T-helper 1 cell treated with Interleukin-12 subunit alpha and Interleukin-12 subunit beta and Interleukin-4 antibody, amounts not matched to agents 30 μg/mL and 1 μg/mL, for 36 hours (primary cell): Measurements from ENCODE around the gene CCNK.

Experiments
- H3K27ac Mint-ChIP-seq: one replicate; pipeline ENCODE4 v1.8.0; 2021; ENCODE audit warnings: mild to moderate bottlenecking, mixed read lengths
- H3K27me3 Mint-ChIP-seq: one replicate; pipeline ENCODE4 v1.8.0; 2021; ENCODE audit warnings: low read depth, mixed read lengths
- H3K36me3 Mint-ChIP-seq: one replicate; pipeline ENCODE4 v1.8.0; 2021; ENCODE audit warnings: low read depth, mixed read lengths
- H3K4me1 Mint-ChIP-seq: one replicate; pipeline ENCODE4 v1.8.0; 2021; ENCODE audit warnings: low read depth, mixed read lengths
- H3K4me3 Mint-ChIP-seq: one replicate; pipeline ENCODE4 v1.8.0; 2021; ENCODE audit warnings: mild to moderate bottlenecking, moderate library complexity, mixed read lengths
- H3K9me3 Mint-ChIP-seq: one replicate; pipeline ENCODE4 v1.8.0; 2021; ENCODE audit warnings: mixed read lengths

CCNK gene

DNA sequence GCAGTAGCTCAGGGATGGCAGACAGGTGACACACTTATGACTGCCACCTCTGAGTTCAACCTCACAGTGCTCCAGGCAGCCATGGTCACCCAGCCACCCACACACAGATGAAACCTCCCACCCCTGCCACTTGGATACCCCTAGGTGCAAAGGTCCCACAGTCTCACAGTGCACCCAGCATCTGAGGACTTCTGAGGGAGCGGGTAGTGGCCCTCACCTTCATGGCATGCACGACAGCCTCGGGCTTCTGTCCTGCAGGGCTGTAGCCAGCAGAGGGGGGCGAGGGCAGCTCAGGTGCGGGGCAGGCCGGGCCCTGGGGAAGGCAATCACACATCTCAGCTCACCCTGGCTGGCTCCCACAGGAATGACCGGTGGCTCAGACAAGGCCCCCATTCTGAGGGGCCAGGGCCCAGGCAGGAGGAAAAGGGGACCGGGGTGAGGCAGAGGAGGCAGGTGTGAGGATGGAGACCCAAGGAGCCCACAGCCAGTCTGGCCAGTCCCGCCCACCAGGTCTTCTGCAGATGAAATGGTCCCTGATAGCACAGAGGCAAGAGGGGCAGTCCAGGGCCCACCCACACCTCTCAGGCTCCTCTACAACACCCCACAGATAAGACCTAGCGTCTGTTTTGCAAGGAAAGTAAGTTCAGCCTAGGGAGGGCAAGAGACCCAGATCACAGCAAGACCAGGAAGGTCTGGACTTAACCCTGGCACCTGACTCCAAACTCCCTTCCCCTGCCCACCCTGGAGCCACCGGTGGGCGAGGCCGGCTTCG lies 35.8 kb downstream of the CCNK start:
- Mint-ChIP-seq H3K27me3 (no peaks in the 10 kb centered on the region), H3K4me1 (no peaks in the 10 kb centered on the region)

DNA sequence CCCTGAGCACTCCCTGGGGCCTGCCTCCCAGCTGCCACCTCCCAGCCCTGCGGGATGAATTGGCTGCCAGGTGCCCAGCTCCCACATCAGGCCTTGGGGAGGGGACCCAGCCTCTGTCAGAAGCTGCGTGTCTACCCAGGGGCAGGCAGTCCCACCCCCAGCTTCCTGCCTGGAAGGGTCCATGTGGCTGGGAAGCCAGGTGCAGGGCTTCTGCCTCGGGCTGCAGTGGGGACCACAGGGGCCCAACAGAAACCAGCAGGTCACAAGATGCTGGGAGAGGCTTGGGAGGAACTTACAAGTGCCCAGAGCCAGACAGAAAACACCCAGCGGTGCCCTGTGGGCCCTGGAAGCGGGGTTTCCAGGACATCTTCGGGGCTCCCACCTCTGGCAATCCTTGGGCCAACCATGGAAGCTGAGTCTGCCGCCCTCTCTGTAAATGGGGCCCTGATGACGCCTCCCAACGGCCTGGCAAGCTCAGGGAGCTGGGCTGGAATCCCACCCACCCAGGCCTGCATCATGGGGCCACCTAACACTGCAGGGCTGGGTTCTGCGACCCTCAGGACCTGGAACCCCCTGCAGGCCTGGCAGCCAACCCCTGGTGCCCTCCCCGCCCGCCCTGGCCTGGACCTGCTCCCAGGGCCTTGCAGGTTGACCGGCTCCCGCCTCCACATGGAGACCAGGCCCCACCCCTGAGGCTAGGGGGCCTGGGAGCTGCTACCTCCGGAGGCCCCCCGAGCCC lies 36.6 kb downstream of the CCNK start:
- Mint-ChIP-seq H3K9me3 (no peaks in the 10 kb centered on the region), H3K4me1 (no peaks in the 10 kb centered on the region), H3K36me3 (peaks cover 2% of the 10 kb centered on the region), H3K27ac (no peak overlapping the region), H3K4me3 (no peak overlapping the region), H3K27me3 (no peaks in the 10 kb centered on the region)

More for the DNA sequence above, 35.8 kb downstream of the CCNK start:
- H3K27ac Mint-ChIP-seq = no peak overlapping the region
- peaks cover 2% of the 10 kb centered on the region for H3K36me3 Mint-ChIP-seq
- no peaks in the 10 kb centered on the region for H3K9me3 Mint-ChIP-seq
- H3K4me3 Mint-ChIP-seq = no peak overlapping the region

DNA sequence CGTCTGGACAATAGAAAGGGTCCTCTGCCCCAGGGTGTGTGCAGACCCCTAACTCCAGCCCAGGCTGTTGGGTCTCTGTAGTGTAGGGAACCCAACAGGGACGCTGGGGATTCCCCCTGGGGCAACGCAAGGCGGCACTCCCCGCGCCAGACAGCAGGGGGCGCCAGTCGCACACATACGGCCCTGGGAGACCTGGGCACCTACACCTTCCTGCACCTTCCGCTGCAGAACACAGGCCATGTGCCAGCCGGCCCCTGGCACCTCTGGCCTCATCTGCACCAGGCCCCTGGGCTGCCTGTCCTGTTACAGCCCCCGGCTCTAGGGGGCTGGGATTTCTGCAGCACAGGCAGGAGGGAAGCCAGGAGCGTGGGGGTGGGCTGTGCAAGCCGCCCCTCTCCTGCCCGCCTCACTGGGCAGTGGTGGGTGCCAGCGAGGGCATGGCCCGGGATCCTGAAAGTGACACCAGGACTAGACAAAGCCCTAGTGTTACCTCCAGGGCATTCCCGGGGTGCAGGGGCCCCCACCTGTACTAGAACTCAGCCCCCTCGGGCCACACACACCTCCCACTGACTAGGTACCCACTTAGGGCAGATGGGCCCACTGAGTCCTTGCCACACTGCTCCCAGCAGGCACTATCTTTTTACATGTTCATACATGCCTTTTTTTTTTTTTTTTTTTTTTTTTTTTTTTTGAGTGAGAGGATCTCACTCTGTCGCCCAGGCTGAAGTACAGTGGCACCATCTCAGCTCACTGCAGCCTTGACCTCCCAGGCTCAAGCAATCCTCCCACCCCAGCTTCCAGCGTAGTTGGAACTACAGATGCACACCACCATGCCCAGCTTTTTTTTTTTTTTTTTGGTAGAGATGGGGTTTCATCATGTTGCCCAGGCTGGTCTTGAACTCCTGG lies 37.5 kb downstream of the CCNK start:
- Mint-ChIP-seq H3K27me3 (no peaks in the 10 kb centered on the region), H3K27ac (no peak overlapping the region), H3K36me3 (peaks cover 2% of the 10 kb centered on the region), H3K4me1 (no peaks in the 10 kb centered on the region), H3K4me3 (no peak overlapping the region), H3K9me3 (no peaks in the 10 kb centered on the region)

GRCh38 chr14:99519347-99519881 lies 38.2 kb downstream of the CCNK start:
- Mint-ChIP-seq H3K9me3 (no peaks in the 10 kb centered on the region), H3K27ac (no peak overlapping the region), H3K4me3 (no peak overlapping the region), H3K36me3 (no peaks in the 10 kb centered on the region), H3K4me1 (no peaks in the 10 kb centered on the region), H3K27me3 (no peaks in the 10 kb centered on the region)

- no peak overlapping the region for H3K27ac Mint-ChIP-seq
These were observed 38.8 kb downstream of the CCNK start for GRCh38 chr14:99519931-99520421.

GRCh38 chr14:99520571-99521081 lies 39.4 kb downstream of the CCNK start:
- Mint-ChIP-seq H3K27me3 (no peaks in the 10 kb centered on the region), H3K9me3 (no peaks in the 10 kb centered on the region), H3K4me3 (no peak overlapping the region), H3K27ac (no peak overlapping the region), H3K36me3 (no peaks in the 10 kb centered on the region), H3K4me1 (peaks cover 7% of the 10 kb centered on the region)

More at GRCh38 chr14:99519931-99520421, 38.8 kb downstream of the CCNK start:
- H3K27me3 Mint-ChIP-seq = no peaks in the 10 kb centered on the region
- no peaks in the 10 kb centered on the region for H3K36me3 Mint-ChIP-seq
- no peak overlapping the region for H3K4me3 Mint-ChIP-seq
- no peaks in the 10 kb centered on the region for H3K9me3 Mint-ChIP-seq
- peaks cover 3% of the 10 kb centered on the region for H3K4me1 Mint-ChIP-seq

DNA sequence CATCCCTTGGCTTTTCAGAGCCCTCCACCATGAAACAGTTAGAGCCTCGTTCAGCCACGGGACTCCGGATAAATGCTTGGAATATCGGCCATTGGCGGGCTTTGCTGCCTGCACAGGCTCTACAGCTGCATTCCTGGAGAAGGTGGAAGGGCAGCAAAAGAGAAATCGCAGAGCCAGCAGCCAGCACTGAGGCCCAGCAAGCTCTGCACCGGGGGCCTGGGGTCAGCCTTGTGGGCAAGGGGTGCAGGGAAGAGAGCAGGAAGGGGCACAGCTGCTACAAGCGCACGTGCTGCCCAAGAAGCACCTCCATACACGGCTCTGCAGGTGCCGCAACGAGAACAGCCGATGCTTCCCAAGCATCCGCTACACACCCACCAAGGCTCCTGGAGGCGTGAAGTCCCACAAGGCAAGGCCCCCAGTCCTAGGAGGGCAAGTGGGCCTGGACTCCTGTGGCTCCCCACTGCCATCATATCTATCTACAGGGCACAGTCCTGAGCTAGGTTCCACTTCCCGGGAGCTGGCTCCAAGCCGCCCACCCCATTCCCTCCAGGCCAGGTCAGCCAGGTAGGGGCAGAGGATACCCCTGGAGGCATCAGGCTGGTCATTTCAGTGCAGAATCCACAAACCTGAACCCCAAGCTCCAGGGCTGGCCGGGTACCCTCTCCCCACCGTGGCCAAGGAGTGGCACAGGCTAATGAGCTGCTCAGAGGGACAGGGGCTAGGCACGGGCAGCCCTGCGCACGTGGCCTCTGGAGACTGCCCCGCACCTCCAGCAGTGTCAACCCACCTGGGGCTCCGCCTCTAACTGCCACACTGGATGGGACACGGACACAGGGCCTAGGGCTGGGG lies 40.2 kb downstream of the CCNK start:
- Mint-ChIP-seq H3K4me1 (peaks cover 7% of the 10 kb centered on the region), H3K4me3 (no peak overlapping the region), H3K9me3 (no peaks in the 10 kb centered on the region), H3K27ac (no peak overlapping the region), H3K27me3 (no peaks in the 10 kb centered on the region), H3K36me3 (no peaks in the 10 kb centered on the region)

GRCh38 chr14:99522025-99522401 lies 40.8 kb downstream of the CCNK start:
- H3K27me3 Mint-ChIP-seq = no peaks in the 10 kb centered on the region
- H3K27ac Mint-ChIP-seq = no peak overlapping the region

DNA sequence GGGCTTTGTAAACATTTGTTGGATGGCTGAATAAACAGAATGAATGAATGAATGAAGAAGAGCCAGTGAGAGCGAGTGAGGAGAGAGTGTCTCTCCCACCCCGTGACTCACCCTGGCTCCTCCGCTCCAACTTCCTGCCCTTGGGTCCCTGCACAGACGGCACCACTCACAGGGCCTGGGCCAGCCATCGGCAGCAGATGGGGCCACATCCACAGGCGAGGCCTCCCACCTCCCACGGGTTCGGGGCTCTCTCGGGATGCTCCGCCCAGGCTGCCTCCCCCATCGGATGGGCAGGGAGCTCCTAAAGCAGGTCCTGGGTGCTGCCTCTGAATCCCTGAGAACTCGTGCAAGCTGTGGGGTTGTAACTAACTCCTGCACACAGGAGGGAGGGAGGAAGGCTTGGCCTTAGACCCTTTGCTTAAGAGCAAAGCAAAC lies 41.3 kb downstream of the CCNK start:
- Mint-ChIP-seq H3K27me3 (no peaks in the 10 kb centered on the region), H3K4me3 (no peak overlapping the region), H3K4me1 (peaks cover 7% of the 10 kb centered on the region), H3K36me3 (no peaks in the 10 kb centered on the region), H3K27ac (no peak overlapping the region), H3K9me3 (no peaks in the 10 kb centered on the region)

More at GRCh38 chr14:99522025-99522401, 40.8 kb downstream of the CCNK start:
- Mint-ChIP-seq H3K9me3 (no peaks in the 10 kb centered on the region), H3K4me1 (peaks cover 7% of the 10 kb centered on the region), H3K4me3 (no peak overlapping the region), H3K36me3 (no peaks in the 10 kb centered on the region)

DNA sequence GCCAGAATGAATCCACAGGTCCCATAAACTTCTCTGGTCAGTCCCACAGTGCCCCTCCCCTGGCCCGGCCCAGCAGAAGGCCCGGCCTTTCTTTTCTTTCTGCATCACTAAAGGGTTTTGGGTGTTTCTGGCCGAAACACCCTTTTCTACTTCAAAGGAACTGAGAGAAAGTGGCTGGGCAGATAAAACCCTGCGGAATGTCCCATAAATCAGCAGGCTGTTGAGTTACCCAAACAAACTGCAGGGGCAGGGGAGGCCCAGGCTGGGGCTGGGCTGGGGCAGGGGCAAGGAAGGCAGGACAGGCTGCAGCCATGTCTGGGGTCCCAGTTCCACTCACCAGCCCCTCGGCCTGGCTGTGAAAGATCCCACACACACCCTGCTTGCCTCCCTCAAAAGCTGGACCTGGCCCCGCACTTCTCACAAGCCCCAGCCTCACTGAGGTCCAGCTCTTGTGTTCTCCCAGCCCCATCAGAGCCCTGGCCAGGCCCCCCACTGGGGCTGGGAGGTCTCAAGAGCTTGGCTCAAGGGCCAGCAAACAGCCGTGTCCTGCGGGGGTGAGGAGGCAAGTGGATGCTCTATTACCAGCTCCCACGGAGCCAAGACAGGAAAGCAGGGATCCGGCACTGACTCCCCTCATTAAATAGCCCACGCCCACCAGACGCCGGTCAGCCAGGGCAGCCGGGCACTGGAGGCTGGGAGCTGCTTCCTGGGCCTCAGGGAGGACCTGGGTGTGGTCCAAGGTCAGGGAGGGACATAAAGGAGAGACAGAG lies 41.9 kb downstream of the CCNK start:
- Mint-ChIP-seq H3K9me3 (no peaks in the 10 kb centered on the region), H3K4me3 (no peak overlapping the region), H3K36me3 (no peaks in the 10 kb centered on the region), H3K4me1 (peaks cover 7% of the 10 kb centered on the region), H3K27me3 (no peaks in the 10 kb centered on the region), H3K27ac (no peak overlapping the region)

DNA sequence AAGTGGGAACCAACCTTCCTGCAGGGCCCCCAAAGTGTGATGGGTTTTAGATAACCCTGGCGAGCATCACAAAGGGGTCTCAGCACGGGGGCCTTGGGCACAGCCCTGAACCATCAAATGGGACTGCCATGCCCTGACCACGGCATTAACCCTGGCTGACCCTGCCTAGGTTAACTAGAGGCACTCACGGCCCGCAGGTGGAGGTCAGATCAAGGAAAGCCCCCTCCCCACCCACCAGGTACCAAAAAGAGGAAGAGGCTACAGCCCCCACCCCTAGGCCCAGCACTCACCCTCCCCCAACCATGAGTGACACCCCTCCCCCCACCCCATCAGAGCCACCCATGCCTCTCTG lies 42.5 kb downstream of the CCNK start:
- Mint-ChIP-seq H3K4me3 (no peak overlapping the region), H3K36me3 (no peaks in the 10 kb centered on the region), H3K27ac (no peak overlapping the region), H3K9me3 (no peaks in the 10 kb centered on the region), H3K4me1 (peaks cover 7% of the 10 kb centered on the region), H3K27me3 (no peaks in the 10 kb centered on the region)

GRCh38 chr14:99524091-99524661 lies 43.0 kb downstream of the CCNK start:
- H3K27me3 Mint-ChIP-seq = no peaks in the 10 kb centered on the region
- peaks cover 7% of the 10 kb centered on the region for H3K4me1 Mint-ChIP-seq
- no peaks in the 10 kb centered on the region for H3K9me3 Mint-ChIP-seq
- no peaks in the 10 kb centered on the region for H3K36me3 Mint-ChIP-seq
- no peak overlapping the region for H3K27ac Mint-ChIP-seq
- H3K4me3 Mint-ChIP-seq = no peak overlapping the region
